Natural killer cell (primary cell): ENCODE results near the gene LHFPL3. TPM values are rescaled to one million over a fixed set of nuclear protein-coding genes. Genes with fewer than 3 reads are reported as not detected.

ENCODE experiments used
- ATAC-seq, 3 donors: fragments of 150-1000 bp in 2 of 3; fragments of 200-7000 bp in 1 of 3; cut with Tn5 transposase; 1 replicate in 1 of 3; 2 replicates in 2 of 3; pipeline ENCODE4 v1.10.0; 2021; ENCODE audit warnings: mild to moderate bottlenecking in 2 of 3, moderate library complexity in 2 of 3
- DNase-seq, 2 donors: peaks; one replicate each; pipeline versions ENCODE4 v3.0.0 to v3.0.0-alpha.2; 2013 to 2021; ENCODE audit warnings: mixed read lengths in 1 of 2
- H3K27ac ChIP-seq: one replicate; pipeline ENCODE4 v1.5.1; 2013; ENCODE audit warnings: mild to moderate bottlenecking, low read length
- H3K27me3 ChIP-seq: one replicate; pipeline ENCODE4 v1.6.1; 2013; ENCODE audit warnings: low read length; ENCODE audit not compliant: control insufficient read depth, insufficient read depth
- H3K36me3 ChIP-seq: one replicate; pipeline ENCODE4 v1.6.1; 2013; ENCODE audit warnings: low read length; ENCODE audit not compliant: control insufficient read depth, insufficient read depth
- H3K4me1 ChIP-seq: one replicate; pipeline ENCODE4 v1.6.1; 2013; ENCODE audit warnings: low read length; ENCODE audit not compliant: control insufficient read depth, insufficient read depth
- H3K4me3 ChIP-seq: one replicate; pipeline ENCODE4 v1.5.1; 2013; ENCODE audit warnings: low read length
- H3K9me3 ChIP-seq: one replicate; pipeline ENCODE4 v1.6.1; 2013; ENCODE audit warnings: low read length; ENCODE audit not compliant: control insufficient read depth, insufficient read depth
- H3K27ac Mint-ChIP-seq, 2 donors: one replicate each; pipeline ENCODE4 v1.8.0; 2022; ENCODE audit warnings: mild to moderate bottlenecking in 2 of 2, mixed read lengths in 2 of 2, moderate library complexity in 1 of 2
- H3K27me3 Mint-ChIP-seq, 2 donors: one replicate each; pipeline ENCODE4 v1.8.0; 2022; ENCODE audit warnings: low read depth in 2 of 2, mixed read lengths in 2 of 2
- H3K36me3 Mint-ChIP-seq: one replicate; pipeline ENCODE4 v1.8.0; 2022; ENCODE audit warnings: mixed read lengths
- H3K4me1 Mint-ChIP-seq, 2 donors: one replicate each; pipeline ENCODE4 v1.8.0; 2022; ENCODE audit warnings: mixed read lengths in 2 of 2
- H3K4me3 Mint-ChIP-seq: one replicate; pipeline ENCODE4 v1.8.0; 2022; ENCODE audit warnings: mild to moderate bottlenecking, moderate library complexity, mixed read lengths
- H3K9me3 Mint-ChIP-seq, 2 donors: one replicate each; pipeline ENCODE4 v1.8.0; 2022; ENCODE audit warnings: mixed read lengths in 2 of 2
- CTCF ChIP-seq: fragments of 200-600 bp; IDR thresholded peaks from one replicate; pipeline ENCODE4 v1.8.0; 2022; ENCODE audit warnings: antibody characterized with exemption
- WGBS: methylation state at CpG from one replicate; pipeline ENCODE4 v1.1.7; 2013; ENCODE audit warnings: missing lambda C conversion rate; ENCODE audit not compliant: insufficient coverage; 5-methylcytosine and 5-hydroxymethylcytosine counted together
- intact Hi-C: fragments of 100-400 bp; cut with micrococcal nuclease; formaldehyde crosslinking; loops from one replicate; pipeline ENCODE4 v1.14.2; 2022
- total RNA-seq, 4 donors: library from RNA; stranded (reverse); fragments of 120-200 nt in 1 of 4; gene quantifications; one replicate each; pipeline versions ENCODE4 v1.2.3 to v1.2.4, GENCODE V29; 2013 to 2022

Gene LHFPL3
- total RNA-seq, 3 donors from 2014 or later (not counting 1 experiment from before 2014, with no cell fraction given): not detected

- Histone ChIP-seq H3K27ac (no peak overlapping the region), H3K9me3 (no peaks in the 10 kb centered on the region), H3K27me3 (no peaks in the 10 kb centered on the region), H3K36me3 (no peaks in the 10 kb centered on the region), H3K4me3 (no peak overlapping the region), H3K4me1 (no peaks in the 10 kb centered on the region)
- WGBS: 71% methylated on average over 5 of the region's 5 CpGs
- ATAC-seq (no peak), DNase-seq (no peak)
- no peaks in the 10 kb centered on the region for H3K36me3 Mint-ChIP-seq
- intact Hi-C loops: no loop called here
- H3K4me3 Mint-ChIP-seq: no peak overlapping the region
- H3K4me1 Mint-ChIP-seq: no peaks in the 10 kb centered on the region
- H3K27me3 Mint-ChIP-seq: no peaks in the 10 kb centered on the region
- peaks cover 3% of the 10 kb centered on the region in 2 donors for H3K9me3 Mint-ChIP-seq
- no peak overlapping the region for H3K27ac Mint-ChIP-seq
- TF ChIP-seq CTCF: no peak
Measured at GRCh38 chr7:104603957-104604356, 275.6 kb downstream of the LHFPL3 start.

- no peak overlapping the region for H3K4me3 ChIP-seq
- Mint-ChIP-seq H3K36me3 (no peaks in the 10 kb centered on the region), H3K27me3 (no peaks in the 10 kb centered on the region), H3K27ac (no peak overlapping the region), H3K4me3 (no peak overlapping the region), H3K4me1 (no peaks in the 10 kb centered on the region), H3K9me3 (peaks cover 3% of the 10 kb centered on the region in 2 donors)
- DNase-seq: no peak
- intact Hi-C loops: no loop called here
- H3K4me1 ChIP-seq: no peaks in the 10 kb centered on the region
- H3K36me3 ChIP-seq: no peaks in the 10 kb centered on the region
- no peak for ATAC-seq
- 67% methylated on average over 1 of the region's 1 CpG for WGBS
- no peak overlapping the region for H3K27ac ChIP-seq
- H3K27me3 ChIP-seq: no peaks in the 10 kb centered on the region
- TF ChIP-seq CTCF: no peak
- H3K9me3 ChIP-seq: no peaks in the 10 kb centered on the region
Measured at GRCh38 chr7:104604706-104605105, 276.3 kb downstream of the LHFPL3 start.

- Mint-ChIP-seq H3K4me3 (no peak overlapping the region), H3K27ac (no peak overlapping the region), H3K4me1 (no peaks in the 10 kb centered on the region), H3K27me3 (peaks cover 0 to 2% of the 10 kb centered on the region in 2 donors), H3K36me3 (no peaks in the 10 kb centered on the region), H3K9me3 (peaks cover 0 to 3% of the 10 kb centered on the region in 2 donors)
- TF ChIP-seq CTCF: no peak
- Histone ChIP-seq H3K4me3 (no peak overlapping the region), H3K9me3 (no peaks in the 10 kb centered on the region), H3K36me3 (no peaks in the 10 kb centered on the region), H3K27ac (no peak overlapping the region), H3K4me1 (no peaks in the 10 kb centered on the region), H3K27me3 (no peaks in the 10 kb centered on the region)
- ATAC-seq (no peak), DNase-seq (no peak)
- intact Hi-C loops: no loop called here
- 39% methylated on average over 3 of the region's 3 CpGs for WGBS
Measured at GRCh38 chr7:104621321-104621720, 292.9 kb downstream of the LHFPL3 start.

- Histone ChIP-seq H3K36me3 (no peaks in the 10 kb centered on the region), H3K27ac (no peak overlapping the region), H3K9me3 (no peaks in the 10 kb centered on the region), H3K27me3 (peaks cover 2% of the 10 kb centered on the region), H3K4me3 (no peak overlapping the region), H3K4me1 (no peaks in the 10 kb centered on the region)
- intact Hi-C loops: no loop called here
- DNase-seq: no peak
- Mint-ChIP-seq H3K27me3 (peaks cover 0 to 5% of the 10 kb centered on the region in 2 donors), H3K36me3 (no peaks in the 10 kb centered on the region), H3K9me3 (peaks cover 0 to 5% of the 10 kb centered on the region in 2 donors), H3K4me1 (no peaks in the 10 kb centered on the region), H3K27ac (no peak overlapping the region), H3K4me3 (no peak overlapping the region)
- no peak for TF ChIP-seq CTCF
- no peak for ATAC-seq
Measured at GRCh38 chr7:104625956-104626355, 297.6 kb downstream of the LHFPL3 start.
